WTC11 (cell line): Measurements from ENCODE around the gene RIPOR2.

Experiments used
- CREB1 ChIP-seq: sonication (generic); formaldehyde crosslinking; IDR thresholded peaks from 2 replicates; pipeline ENCODE4 v1.8.0; 2023; ENCODE audit warnings: mild to moderate bottlenecking, missing genetic modification reagents
- CTCF ChIP-seq: fragments of 200-600 bp; IDR thresholded peaks from 2 replicates; pipeline ENCODE4 v1.8.0; 2022; ENCODE audit warnings: antibody characterized with exemption
- E2F4 ChIP-seq: sonication (generic); formaldehyde crosslinking; IDR thresholded peaks from 2 replicates; pipeline ENCODE4 v1.8.1; 2022; ENCODE audit warnings: low read depth, mild to moderate bottlenecking, moderate library complexity, missing genetic modification reagents, borderline replicate concordance
- ESRRA ChIP-seq: sonication (generic); formaldehyde crosslinking; IDR thresholded peaks from 2 replicates; pipeline ENCODE4 v1.8.1; 2022; ENCODE audit warnings: mild to moderate bottlenecking, missing genetic modification reagents, borderline replicate concordance
- TEAD1 ChIP-seq: sonication (generic); formaldehyde crosslinking; IDR thresholded peaks from 2 replicates; pipeline ENCODE4 v1.8.0; 2022; ENCODE audit warnings: mild to moderate bottlenecking, missing genetic modification reagents
- USF2 ChIP-seq: sonication (generic); formaldehyde crosslinking; IDR thresholded peaks from 2 replicates; pipeline ENCODE4 v1.8.1; 2023; ENCODE audit warnings: mild to moderate bottlenecking, missing genetic modification reagents, moderate library complexity
- ZNF232 ChIP-seq: sonication (generic); formaldehyde crosslinking; IDR thresholded peaks from 2 replicates; pipeline ENCODE4 v1.8.0; 2022; ENCODE audit warnings: mild to moderate bottlenecking, missing genetic modification reagents
- TF ChIP-seq, protein P1 (sequence below): sonication (generic); formaldehyde crosslinking; IDR thresholded peaks from 2 replicates; pipeline ENCODE4 v1.8.1; 2022; ENCODE audit warnings: low read depth, missing genetic modification reagents, borderline replicate concordance
- TF ChIP-seq, protein P2 (sequence below): fragments of 250-450 bp; sonication (Bioruptor Pico); conservative IDR thresholded peaks from 2 replicates; pipeline ENCODE4 v1.9.0; 2021; ENCODE audit warnings: mild to moderate bottlenecking
- TF ChIP-seq, protein P3 (sequence below): sonication (generic); formaldehyde crosslinking; IDR thresholded peaks from 2 replicates; pipeline ENCODE4 v1.8.0; 2022; ENCODE audit warnings: mild to moderate bottlenecking, missing genetic modification reagents

- TF ChIP-seq CTCF (no peak), USF2 (no peak), ZNF232 (CRISPR knock-in tag) (no peak), E2F4 (CRISPR knock-in tag) (no peak), ESRRA (CRISPR knock-in tag) (no peak), CREB1 (no peak), TEAD1 (CRISPR knock-in tag) (no peak)
- TF ChIP-seq, protein P1, sequence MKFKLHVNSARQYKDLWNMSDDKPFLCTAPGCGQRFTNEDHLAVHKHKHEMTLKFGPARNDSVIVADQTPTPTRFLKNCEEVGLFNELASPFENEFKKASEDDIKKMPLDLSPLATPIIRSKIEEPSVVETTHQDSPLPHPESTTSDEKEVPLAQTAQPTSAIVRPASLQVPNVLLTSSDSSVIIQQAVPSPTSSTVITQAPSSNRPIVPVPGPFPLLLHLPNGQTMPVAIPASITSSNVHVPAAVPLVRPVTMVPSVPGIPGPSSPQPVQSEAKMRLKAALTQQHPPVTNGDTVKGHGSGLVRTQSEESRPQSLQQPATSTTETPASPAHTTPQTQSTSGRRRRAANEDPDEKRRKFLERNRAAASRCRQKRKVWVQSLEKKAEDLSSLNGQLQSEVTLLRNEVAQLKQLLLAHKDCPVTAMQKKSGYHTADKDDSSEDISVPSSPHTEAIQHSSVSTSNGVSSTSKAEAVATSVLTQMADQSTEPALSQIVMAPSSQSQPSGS (CRISPR knock-in tag): no peak
- TF ChIP-seq, protein P2, sequence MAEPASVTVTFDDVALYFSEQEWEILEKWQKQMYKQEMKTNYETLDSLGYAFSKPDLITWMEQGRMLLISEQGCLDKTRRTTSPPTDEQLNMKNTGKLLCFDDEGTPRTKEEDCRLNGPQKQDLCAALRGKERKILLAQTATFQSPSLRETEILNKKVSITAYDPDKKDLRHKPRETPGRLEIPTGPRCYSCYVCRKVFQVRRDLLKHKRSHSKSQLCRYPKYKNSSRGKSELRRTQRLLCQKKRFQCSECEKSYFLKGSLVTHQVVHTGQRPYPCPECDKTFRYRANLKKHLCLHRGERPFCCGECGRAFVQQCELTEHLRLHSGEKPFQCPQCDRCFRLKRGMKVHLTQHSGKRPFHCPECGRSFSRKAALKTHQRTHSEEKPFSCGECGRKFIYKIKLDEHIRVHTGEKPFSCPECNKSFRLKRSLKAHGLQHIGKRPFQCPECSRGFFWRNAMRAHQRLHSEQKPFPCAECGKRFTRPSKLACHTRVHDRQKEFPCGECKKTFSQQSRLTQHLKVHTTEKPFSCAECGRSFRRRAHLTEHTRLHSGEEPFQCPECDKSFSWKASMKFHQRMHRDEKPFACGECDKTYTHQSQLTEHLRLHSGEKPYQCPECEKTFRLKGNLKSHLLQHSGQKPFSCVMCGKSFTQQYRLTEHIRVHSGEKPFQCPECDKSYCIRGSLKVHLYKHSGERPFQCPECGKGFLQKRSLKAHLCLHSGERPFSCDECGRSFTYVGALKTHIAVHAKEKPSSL: no peak
- TF ChIP-seq, protein P3, sequence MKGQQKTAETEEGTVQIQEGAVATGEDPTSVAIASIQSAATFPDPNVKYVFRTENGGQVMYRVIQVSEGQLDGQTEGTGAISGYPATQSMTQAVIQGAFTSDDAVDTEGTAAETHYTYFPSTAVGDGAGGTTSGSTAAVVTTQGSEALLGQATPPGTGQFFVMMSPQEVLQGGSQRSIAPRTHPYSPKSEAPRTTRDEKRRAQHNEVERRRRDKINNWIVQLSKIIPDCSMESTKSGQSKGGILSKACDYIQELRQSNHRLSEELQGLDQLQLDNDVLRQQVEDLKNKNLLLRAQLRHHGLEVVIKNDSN: no peak
Observed at GRCh38 chr6:24779416-24780016, 156.2 kb downstream of the RIPOR2 start.
